WTC11 (cell line): ENCODE measurements around the gene TARBP1.

Source experiments
- FOXK1 ChIP-seq: sonication (generic); formaldehyde crosslinking; IDR thresholded peaks from 2 replicates; pipeline ENCODE4 v1.8.0; 2022; ENCODE audit warnings: mild to moderate bottlenecking, moderate library complexity, missing genetic modification reagents
- IRF2 ChIP-seq: sonication (generic); formaldehyde crosslinking; IDR thresholded peaks from 2 replicates; pipeline ENCODE4 v1.8.0; 2022; ENCODE audit warnings: low read depth, missing genetic modification reagents, borderline replicate concordance
- MXD4 ChIP-seq: fragments of 250-450 bp; sonication (Bioruptor Pico); IDR thresholded peaks from 2 replicates; pipeline ENCODE4 v1.8.0; 2021; ENCODE audit warnings: mild to moderate bottlenecking, moderate library complexity, borderline replicate concordance
- SP1 ChIP-seq: sonication (generic); formaldehyde crosslinking; conservative IDR thresholded peaks from 2 replicates; pipeline ENCODE4 v1.8.1; 2022; ENCODE audit warnings: missing genetic modification reagents
- TEAD4 ChIP-seq: sonication (generic); formaldehyde crosslinking; IDR thresholded peaks from 2 replicates; pipeline ENCODE4 v1.8.0; 2022; ENCODE audit warnings: mild to moderate bottlenecking, missing genetic modification reagents
- TP53 ChIP-seq: sonication (generic); formaldehyde crosslinking; IDR thresholded peaks from 2 replicates; pipeline ENCODE4 v1.8.1; 2023; ENCODE audit warnings: mild to moderate bottlenecking, missing genetic modification reagents
- TF ChIP-seq, protein P1 (sequence below): sonication (generic); formaldehyde crosslinking; IDR thresholded peaks from 2 replicates; pipeline ENCODE4 v1.8.0; 2022; ENCODE audit warnings: mild to moderate bottlenecking, missing genetic modification reagents
- TF ChIP-seq, protein P2 (sequence below): sonication (generic); formaldehyde crosslinking; conservative IDR thresholded peaks from 2 replicates; pipeline ENCODE4 v1.8.1; 2022; ENCODE audit warnings: mild to moderate bottlenecking, missing genetic modification reagents
- TF ChIP-seq, protein P3 (sequence below): fragments of 200-600 bp; IDR thresholded peaks from 2 replicates; pipeline ENCODE4 v1.8.0; 2022; ENCODE audit warnings: antibody characterized with exemption
- TF ChIP-seq, protein P4 (sequence below): sonication (generic); formaldehyde crosslinking; IDR thresholded peaks from 2 replicates; pipeline ENCODE4 v1.8.0; 2022; ENCODE audit warnings: mild to moderate bottlenecking, missing genetic modification reagents

DNA sequence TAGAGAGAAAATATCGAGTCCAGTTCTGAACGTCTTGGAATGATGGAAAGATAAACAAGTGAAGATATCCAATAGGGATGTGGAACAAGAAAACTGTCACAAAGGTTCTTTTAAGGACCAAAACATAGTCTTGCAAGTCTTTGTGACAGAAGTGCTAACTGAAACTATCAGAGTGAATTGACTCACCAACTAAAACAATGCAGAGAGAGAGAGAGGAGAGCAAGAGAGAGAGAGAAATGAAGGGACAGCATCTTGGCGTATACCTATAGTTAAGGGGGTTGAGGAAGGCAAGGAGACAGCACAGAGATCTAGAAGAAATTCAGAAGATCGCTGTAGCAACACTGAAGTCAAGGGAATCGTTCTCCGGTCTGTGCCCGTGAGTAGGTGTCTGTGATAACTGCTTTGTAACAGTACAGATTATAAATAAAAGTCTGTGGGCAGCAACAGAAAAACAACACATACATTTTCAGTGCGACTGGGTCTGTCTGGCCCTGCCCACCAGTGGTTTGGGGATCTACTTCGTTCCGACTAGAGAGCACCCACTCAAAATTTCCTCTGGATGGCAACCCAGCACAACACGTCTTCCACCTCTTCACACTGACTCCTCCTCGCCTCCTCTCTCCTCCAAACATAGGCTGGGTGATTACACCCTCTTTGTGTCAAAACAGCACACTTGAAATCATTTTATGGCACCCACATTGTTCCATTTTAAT is 110.5 kb downstream of the TARBP1 start:
- TF ChIP-seq, protein P1, sequence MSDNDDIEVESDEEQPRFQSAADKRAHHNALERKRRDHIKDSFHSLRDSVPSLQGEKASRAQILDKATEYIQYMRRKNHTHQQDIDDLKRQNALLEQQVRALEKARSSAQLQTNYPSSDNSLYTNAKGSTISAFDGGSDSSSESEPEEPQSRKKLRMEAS (CRISPR knock-in tag): no peak
- TF ChIP-seq, protein P2, sequence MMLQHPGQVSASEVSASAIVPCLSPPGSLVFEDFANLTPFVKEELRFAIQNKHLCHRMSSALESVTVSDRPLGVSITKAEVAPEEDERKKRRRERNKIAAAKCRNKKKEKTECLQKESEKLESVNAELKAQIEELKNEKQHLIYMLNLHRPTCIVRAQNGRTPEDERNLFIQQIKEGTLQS (CRISPR knock-in tag): no peak
- TF ChIP-seq, protein P3, sequence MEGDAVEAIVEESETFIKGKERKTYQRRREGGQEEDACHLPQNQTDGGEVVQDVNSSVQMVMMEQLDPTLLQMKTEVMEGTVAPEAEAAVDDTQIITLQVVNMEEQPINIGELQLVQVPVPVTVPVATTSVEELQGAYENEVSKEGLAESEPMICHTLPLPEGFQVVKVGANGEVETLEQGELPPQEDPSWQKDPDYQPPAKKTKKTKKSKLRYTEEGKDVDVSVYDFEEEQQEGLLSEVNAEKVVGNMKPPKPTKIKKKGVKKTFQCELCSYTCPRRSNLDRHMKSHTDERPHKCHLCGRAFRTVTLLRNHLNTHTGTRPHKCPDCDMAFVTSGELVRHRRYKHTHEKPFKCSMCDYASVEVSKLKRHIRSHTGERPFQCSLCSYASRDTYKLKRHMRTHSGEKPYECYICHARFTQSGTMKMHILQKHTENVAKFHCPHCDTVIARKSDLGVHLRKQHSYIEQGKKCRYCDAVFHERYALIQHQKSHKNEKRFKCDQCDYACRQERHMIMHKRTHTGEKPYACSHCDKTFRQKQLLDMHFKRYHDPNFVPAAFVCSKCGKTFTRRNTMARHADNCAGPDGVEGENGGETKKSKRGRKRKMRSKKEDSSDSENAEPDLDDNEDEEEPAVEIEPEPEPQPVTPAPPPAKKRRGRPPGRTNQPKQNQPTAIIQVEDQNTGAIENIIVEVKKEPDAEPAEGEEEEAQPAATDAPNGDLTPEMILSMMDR: no peak
- TF ChIP-seq TEAD4 (CRISPR knock-in tag) (no peak), TP53 (CRISPR knock-in tag) (no peak), FOXK1 (CRISPR knock-in tag) (no peak), MXD4 (CRISPR knock-in tag) (no peak), SP1 (CRISPR knock-in tag) (no peak), IRF2 (CRISPR knock-in tag) (no peak)
- TF ChIP-seq, protein P4, sequence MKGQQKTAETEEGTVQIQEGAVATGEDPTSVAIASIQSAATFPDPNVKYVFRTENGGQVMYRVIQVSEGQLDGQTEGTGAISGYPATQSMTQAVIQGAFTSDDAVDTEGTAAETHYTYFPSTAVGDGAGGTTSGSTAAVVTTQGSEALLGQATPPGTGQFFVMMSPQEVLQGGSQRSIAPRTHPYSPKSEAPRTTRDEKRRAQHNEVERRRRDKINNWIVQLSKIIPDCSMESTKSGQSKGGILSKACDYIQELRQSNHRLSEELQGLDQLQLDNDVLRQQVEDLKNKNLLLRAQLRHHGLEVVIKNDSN (CRISPR knock-in tag): no peak
